ENCODE results near the gene MYBPHL. TPM values are rescaled to one million over a fixed set of nuclear protein-coding genes. Genes with fewer than 3 reads are reported as not detected.
A peak's percentile ranks its signal among the peaks of the same experiment; 100 is the strongest.

MYBPHL gene
- total RNA-seq, 4 donors from 2014 or later = not detected

- TF ChIP-seq, protein P1, sequence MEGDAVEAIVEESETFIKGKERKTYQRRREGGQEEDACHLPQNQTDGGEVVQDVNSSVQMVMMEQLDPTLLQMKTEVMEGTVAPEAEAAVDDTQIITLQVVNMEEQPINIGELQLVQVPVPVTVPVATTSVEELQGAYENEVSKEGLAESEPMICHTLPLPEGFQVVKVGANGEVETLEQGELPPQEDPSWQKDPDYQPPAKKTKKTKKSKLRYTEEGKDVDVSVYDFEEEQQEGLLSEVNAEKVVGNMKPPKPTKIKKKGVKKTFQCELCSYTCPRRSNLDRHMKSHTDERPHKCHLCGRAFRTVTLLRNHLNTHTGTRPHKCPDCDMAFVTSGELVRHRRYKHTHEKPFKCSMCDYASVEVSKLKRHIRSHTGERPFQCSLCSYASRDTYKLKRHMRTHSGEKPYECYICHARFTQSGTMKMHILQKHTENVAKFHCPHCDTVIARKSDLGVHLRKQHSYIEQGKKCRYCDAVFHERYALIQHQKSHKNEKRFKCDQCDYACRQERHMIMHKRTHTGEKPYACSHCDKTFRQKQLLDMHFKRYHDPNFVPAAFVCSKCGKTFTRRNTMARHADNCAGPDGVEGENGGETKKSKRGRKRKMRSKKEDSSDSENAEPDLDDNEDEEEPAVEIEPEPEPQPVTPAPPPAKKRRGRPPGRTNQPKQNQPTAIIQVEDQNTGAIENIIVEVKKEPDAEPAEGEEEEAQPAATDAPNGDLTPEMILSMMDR (IDR thresholded peaks at IDR 0.05) = no peak
- TF ChIP-seq POLR2A (IDR thresholded peaks at IDR 0.05) = no peak
- DNase-seq = no peak
- Histone ChIP-seq H3K4me3 (no peak overlapping the region), H3K4me1 (peaks cover 0 to 5% (median 0%) of the 10 kb centered on the region in 4 donors), H3K36me3 (no peaks in the 10 kb centered on the region), H3K27ac (no peak overlapping the region), H3K9me3 (no peaks in the 10 kb centered on the region), H3K27me3 (no peaks in the 10 kb centered on the region)
These were observed 41.0 kb downstream of the MYBPHL start for GRCh38 chr1:109265741-109266330.

DNA sequence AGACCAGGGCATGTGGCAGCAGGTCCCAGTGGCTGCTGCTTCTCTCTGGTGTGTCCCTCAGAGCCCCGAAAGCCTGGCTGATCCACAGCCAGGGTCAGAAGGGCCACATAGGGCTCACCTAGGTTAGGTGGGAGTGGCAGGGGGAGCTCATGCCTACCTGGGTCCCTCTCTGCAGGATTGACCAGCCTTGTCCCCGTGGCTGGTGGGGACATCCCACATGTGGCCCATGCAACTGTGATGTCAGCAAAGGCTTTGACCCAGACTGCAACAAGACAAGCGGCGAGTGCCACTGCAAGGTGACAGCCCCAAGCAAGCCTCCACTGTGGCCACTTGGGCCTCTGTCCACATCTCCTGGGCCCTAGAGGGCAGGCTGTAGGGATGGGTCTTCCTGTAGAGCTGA lies 41.8 kb downstream of the MYBPHL start:
- Histone ChIP-seq H3K36me3 (no peaks in the 10 kb centered on the region), H3K27me3 (no peaks in the 10 kb centered on the region), H3K27ac (no peak overlapping the region)

DNA sequence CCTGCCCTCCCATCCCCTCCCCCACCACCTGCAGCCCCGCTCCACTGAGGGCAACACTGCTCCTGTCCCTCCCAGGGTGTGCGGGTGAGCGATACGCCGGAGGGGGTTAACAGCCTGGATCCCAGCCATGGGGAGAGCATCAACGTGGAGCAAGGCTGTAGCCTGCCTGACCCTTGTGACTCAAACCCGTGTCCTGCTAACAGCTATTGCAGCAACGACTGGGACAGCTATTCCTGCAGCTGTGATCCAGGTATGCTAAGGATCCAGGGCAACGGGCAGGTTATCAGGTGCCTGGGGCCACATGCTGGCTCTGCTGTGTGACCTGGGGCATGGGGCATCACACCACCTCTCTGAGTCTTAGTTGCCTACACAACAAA lies 42.4 kb downstream of the MYBPHL start:
- no peak overlapping the region for H3K27ac ChIP-seq

More for the DNA sequence above, 41.8 kb downstream of the MYBPHL start:
- H3K4me3 ChIP-seq = no peak overlapping the region
- TF ChIP-seq POLR2A (IDR thresholded peaks at IDR 0.05) = no peak
- TF ChIP-seq, protein P1 (IDR thresholded peaks at IDR 0.05) = no peak
- H3K9me3 ChIP-seq = no peaks in the 10 kb centered on the region
- H3K4me1 ChIP-seq = peaks cover 0 to 5% (median 0%) of the 10 kb centered on the region in 4 donors
- DNase-seq = no peak

GRCh38 chr1:109263597-109264378 lies 43.0 kb downstream of the MYBPHL start:
- H3K27me3 ChIP-seq = no peaks in the 10 kb centered on the region
- no peaks in the 10 kb centered on the region for H3K36me3 ChIP-seq
- H3K9me3 ChIP-seq = no peaks in the 10 kb centered on the region
- no peak overlapping the region for H3K27ac ChIP-seq
- TF ChIP-seq, protein P1 (IDR thresholded peaks at IDR 0.05) = peak; percentile 80 to 100 (median 92)
- TF ChIP-seq POLR2A (IDR thresholded peaks at IDR 0.05) = no peak
- peak; percentile 57 to 86 (median 85) for DNase-seq
- no peak overlapping the region for H3K4me3 ChIP-seq
- H3K4me1 ChIP-seq = peaks cover 0 to 5% (median 0%) of the 10 kb centered on the region in 4 donors

More for the DNA sequence above, 42.4 kb downstream of the MYBPHL start:
- TF ChIP-seq, protein P1 (IDR thresholded peaks at IDR 0.05) = no peak
- no peak for TF ChIP-seq POLR2A (IDR thresholded peaks at IDR 0.05)
- Histone ChIP-seq H3K9me3 (no peaks in the 10 kb centered on the region), H3K27me3 (no peaks in the 10 kb centered on the region), H3K4me1 (peaks cover 0 to 5% (median 0%) of the 10 kb centered on the region in 4 donors), H3K36me3 (no peaks in the 10 kb centered on the region), H3K4me3 (no peak overlapping the region)
- no peak for DNase-seq

DNA sequence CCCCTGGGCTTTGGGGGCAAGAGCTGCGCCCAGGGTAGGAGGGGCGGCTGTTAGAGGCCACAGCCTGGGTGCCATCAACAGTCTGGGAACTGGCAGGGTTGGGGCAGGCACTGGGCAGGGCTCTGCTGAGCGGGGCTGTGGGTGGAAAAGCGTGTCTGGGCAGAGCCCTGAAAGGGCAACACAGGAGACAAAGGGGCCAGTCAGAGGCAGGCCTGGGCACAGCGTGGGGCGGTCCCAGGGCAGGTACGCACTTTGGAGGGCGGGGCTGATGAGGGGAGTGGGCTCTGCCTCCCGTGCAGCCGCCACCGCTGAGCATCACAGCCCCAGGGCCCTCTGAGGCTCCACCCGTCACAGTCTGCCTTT lies 43.6 kb downstream of the MYBPHL start:
- Histone ChIP-seq H3K4me3 (no peak overlapping the region), H3K27ac (no peak overlapping the region), H3K27me3 (no peaks in the 10 kb centered on the region), H3K36me3 (no peaks in the 10 kb centered on the region), H3K4me1 (peaks cover 0 to 5% (median 0%) of the 10 kb centered on the region in 4 donors), H3K9me3 (no peaks in the 10 kb centered on the region)
- no peak for DNase-seq
- no peak for TF ChIP-seq POLR2A (IDR thresholded peaks at IDR 0.05)
- TF ChIP-seq, protein P1 (IDR thresholded peaks at IDR 0.05) = no peak
